Measurements from ENCODE around the gene ZAP70.
"Not testable (repeated sequence)": the region's sequence is repeated elsewhere in the genome, so short reads cannot be mapped to it uniquely, and the experiment has no call there.

Gene ZAP70

GRCh38 chr2:97676620-97677019 lies 36.8 kb upstream of the ZAP70 start:
- peaks cover 38% of the 10 kb centered on the region for H3K9me3 Mint-ChIP-seq
- peaks cover 35% of the 10 kb centered on the region for H3K4me1 Mint-ChIP-seq
- no peak for TF ChIP-seq CTCF (IDR thresholded peaks at IDR 0.05)
- H3K36me3 Mint-ChIP-seq (ENCODE audit: low read depth): peaks cover 17% of the 10 kb centered on the region
- no peak for DNase-seq
- peaks cover 9% of the 10 kb centered on the region for H3K27me3 Mint-ChIP-seq (ENCODE audit: low read depth, poor library complexity)
- H3K4me3 Mint-ChIP-seq: no peak overlapping the region
- no peak overlapping the region for H3K27ac Mint-ChIP-seq

DNA sequence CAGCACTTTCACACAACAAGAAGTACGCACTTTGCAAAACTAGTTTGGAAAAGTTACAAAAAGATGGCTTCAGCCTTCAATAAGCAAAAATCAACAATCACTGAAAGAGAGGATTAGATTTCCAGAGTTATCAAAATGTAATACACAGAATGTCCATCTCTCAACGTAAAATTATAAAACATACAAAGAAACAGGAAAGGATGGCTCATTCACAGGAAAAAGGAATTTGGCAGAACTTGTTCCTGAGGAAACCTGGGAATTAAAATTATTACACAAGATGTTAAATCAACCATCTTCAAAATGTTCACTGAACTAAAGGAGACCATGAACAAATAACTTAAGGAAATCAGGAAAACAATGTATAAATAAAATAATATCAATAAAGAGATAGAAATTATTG lies 35.9 kb upstream of the ZAP70 start:
- H3K4me1 Mint-ChIP-seq: peaks cover 32% of the 10 kb centered on the region
- peaks cover 9% of the 10 kb centered on the region for H3K27me3 Mint-ChIP-seq (ENCODE audit: low read depth, poor library complexity)
- no peak for DNase-seq
- peaks cover 47% of the 10 kb centered on the region for H3K9me3 Mint-ChIP-seq
- H3K4me3 Mint-ChIP-seq: no peak overlapping the region
- no peak for TF ChIP-seq CTCF (IDR thresholded peaks at IDR 0.05)
- peaks cover 17% of the 10 kb centered on the region for H3K36me3 Mint-ChIP-seq (ENCODE audit: low read depth)
- no peak overlapping the region for H3K27ac Mint-ChIP-seq

DNA sequence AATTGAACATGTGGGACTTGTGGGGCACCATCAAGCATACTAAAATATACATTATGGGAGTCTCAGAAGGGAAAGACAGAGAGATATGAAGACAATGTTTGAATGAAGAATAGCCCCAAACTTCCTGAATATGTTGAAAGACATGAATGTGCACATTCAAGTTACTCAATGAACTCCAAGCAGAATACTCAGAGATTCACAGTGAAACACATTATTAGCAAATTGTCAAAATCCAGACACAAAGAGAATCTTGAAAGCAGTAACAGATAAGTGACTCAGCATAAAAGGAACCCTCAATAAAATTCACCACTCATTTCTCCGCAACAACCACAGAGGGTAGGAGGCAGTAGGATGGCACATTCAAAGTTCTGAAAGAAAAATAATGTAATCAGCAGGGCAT lies 35.1 kb upstream of the ZAP70 start:
- Mint-ChIP-seq H3K27me3 (ENCODE audit: low read depth, poor library complexity) (peaks cover 9% of the 10 kb centered on the region), H3K27ac (no peak overlapping the region), H3K4me1 (peaks cover 24% of the 10 kb centered on the region), H3K9me3 (peaks cover 54% of the 10 kb centered on the region), H3K36me3 (ENCODE audit: low read depth) (peaks cover 17% of the 10 kb centered on the region), H3K4me3 (no peak overlapping the region)
- no peak for DNase-seq
- no peak for TF ChIP-seq CTCF (IDR thresholded peaks at IDR 0.05)

- not testable (repeated sequence) for DNase-seq; H3K4me3 Mint-ChIP-seq; H3K36me3 Mint-ChIP-seq (ENCODE audit: low read depth); H3K27me3 Mint-ChIP-seq (ENCODE audit: low read depth, poor library complexity); H3K27ac Mint-ChIP-seq
- Mint-ChIP-seq H3K9me3 (peaks cover 24% of the 10 kb centered on the region), H3K4me1 (peaks cover 19% of the 10 kb centered on the region)
Measured at GRCh38 chr2:97687235-97687634, 26.1 kb upstream of the ZAP70 start.

GRCh38 chr2:97688062-97688827 lies 25.1 kb upstream of the ZAP70 start:
- Mint-ChIP-seq H3K36me3 (ENCODE audit: low read depth) (no peaks in the 10 kb centered on the region), H3K27me3 (ENCODE audit: low read depth, poor library complexity) (peaks cover 7% of the 10 kb centered on the region), H3K9me3 (peaks cover 14% of the 10 kb centered on the region), H3K4me1 (peaks cover 19% of the 10 kb centered on the region), H3K27ac (no peak overlapping the region), H3K4me3 (no peak overlapping the region)
- no peak for DNase-seq
- TF ChIP-seq CTCF (IDR thresholded peaks at IDR 0.05): no peak

- Mint-ChIP-seq H3K27me3 (ENCODE audit: low read depth, poor library complexity) (peaks cover 3% of the 10 kb centered on the region), H3K27ac (peak overlapping the region; percentile 57)
- DNase-seq: peak; percentile 29
Measured at GRCh38 chr2:97691166-97691565, 22.2 kb upstream of the ZAP70 start.

More at GRCh38 chr2:97691166-97691565, 22.2 kb upstream of the ZAP70 start:
- Mint-ChIP-seq H3K4me1 (peaks cover 23% of the 10 kb centered on the region), H3K4me3 (no peak overlapping the region), H3K9me3 (peaks cover 5% of the 10 kb centered on the region), H3K36me3 (ENCODE audit: low read depth) (no peaks in the 10 kb centered on the region)
- no peak for TF ChIP-seq CTCF (IDR thresholded peaks at IDR 0.05)
